ENCODE results near the gene SHANK3.

GRCh38 chr22:50673231-50674129 is 857 bp downstream of the SHANK3 start:
- TF ChIP-seq ZSCAN18 (tag by site-specific recombination; IDR thresholded peaks at IDR 0.05) (no peak), PATZ1 (tag by site-specific recombination; IDR thresholded peaks at IDR 0.05) (peak; percentile 39; the same call in 1 of the 2 replicates), CTCF (tag by site-specific recombination; IDR thresholded peaks at IDR 0.05) (no peak), ZNF280D (tag by site-specific recombination; IDR thresholded peaks at IDR 0.05) (no peak), ZNF660 (tag by site-specific recombination; IDR thresholded peaks at IDR 0.05) (no peak), KLF16 (tag by site-specific recombination; IDR thresholded peaks at IDR 0.05) (no peak), ZNF274 (IDR thresholded peaks at IDR 0.05; ENCODE audit: low read length) (no peak), ZNF274 (tag by site-specific recombination; IDR thresholded peaks at IDR 0.05; ENCODE audit: borderline replicate concordance) (no peak), GLI4 (tag by site-specific recombination; IDR thresholded peaks at IDR 0.05) (no peak), ZNF544 (tag by site-specific recombination; IDR thresholded peaks at IDR 0.05) (no peak), ZNF138 (tag by site-specific recombination; IDR thresholded peaks at IDR 0.05; ENCODE audit: borderline replicate concordance) (no peak)
